Pancreas (tissue), 10 donors: ENCODE measurements around the gene EPS8L2. TPM values are rescaled to one million over a fixed set of nuclear protein-coding genes. Genes with fewer than 3 reads are reported as not detected.

ENCODE experiments used
- ATAC-seq, 4 donors: fragments of 200-7000 bp; cut with Tn5 transposase; one replicate each; pipeline versions ENCODE4 v1.8.0 to v1.9.1; 2020; ENCODE audit warnings: mild to moderate bottlenecking in 4 of 4, moderate library complexity in 4 of 4
- DNase-seq, 6 donors: peaks; one replicate each; pipeline ENCODE4 v3.0.0-alpha.2; 2020
- FAIRE-seq: peaks from 2 replicates; lab custom pipeline; 2012; peaks lifted over from hg19 to GRCh38; lab: Jason Lieb, UNC
- H3K27ac ChIP-seq, 4 donors: fragments of 200-600 bp; sonication (generic); 1 replicate in 3 of 4; 2 replicates in 1 of 4; pipeline versions ENCODE4 v1.5.0 to v1.8.0; 2020
- H3K27me3 ChIP-seq, 4 donors: fragments of 200-600 bp; one replicate each; pipeline ENCODE4 v1.8.0; 2021
- H3K36me3 ChIP-seq, 3 donors: fragments of 200-600 bp; sonication (generic) in 1 of 3; one replicate each; pipeline versions ENCODE4 v1.5.0 to v1.8.0; 2020 to 2021
- H3K4me1 ChIP-seq, 3 donors: fragments of 200-600 bp; one replicate each; pipeline ENCODE4 v1.8.0; 2021
- H3K4me3 ChIP-seq, 4 donors: fragments of 200-600 bp; sonication (generic) in 2 of 4; one replicate each; pipeline versions ENCODE4 v1.5.0 to v1.8.0; 2020 to 2021
- H3K9me3 ChIP-seq, 4 donors: fragments of 200-600 bp; one replicate each; pipeline ENCODE4 v1.8.0; 2021
- CTCF ChIP-seq, 4 donors: fragments of 200-600 bp; sonication (generic) in 3 of 4; IDR thresholded peaks; one replicate each; pipeline versions ENCODE4 v1.5.0 to v1.8.0; 2021; ENCODE audit warnings: antibody characterized with exemption in 4 of 4
- WGBS, 2 donors: extraction: QIAGEN DNeasy Blood & Tissue Kit; methylation state at CpG; one replicate each; pipeline ENCODE4 v1.1.7; 2013; 5-methylcytosine and 5-hydroxymethylcytosine counted together
- intact Hi-C, 3 donors: fragments of 100-400 bp; cut with DNase I; formaldehyde crosslinking; loops; one replicate each; pipeline versions ENCODE4 v1.11.1 to v1.14.2; 2022
- polyA plus RNA-seq, 2 donors: library from polyadenylated mRNA; stranded (reverse); fragments of 200-250 nt; gene quantifications; one replicate each; pipeline ENCODE4 v1.2.3, GENCODE V29; 2013
- total RNA-seq, 6 donors: library from RNA; stranded (reverse); fragmentation: NEBNext Ultra II Directional in 4 of 6; extraction: Animal tissue kit (Norgen Biotek cat#: 25700) in 4 of 6; gene quantifications; one replicate each; pipeline versions ENCODE4 v1.2.1 to v1.2.4, GENCODE V29; 2021 to 2023
- donor health status: healthy with polysubstance abuse.
- donor health status: DM: no; HTN: no; CAD: no; lungs with moderate emphysema.
- donor health status: DM: no; HTN: no; CAD: no.
- donor health status: control.
- donor health status: control.
- donor health status: Bipolar disorder and iron deficiency.
- donor health status: DM: yes; HTN: yes; CAD: no.
- donor health status: DM: no; HTN: no; CAD: no.
- donor health status: DM: no; HTN: no; CAD: no.
- donor health status: DM: yes; HTN: yes; CAD: no.

The EPS8L2 gene
- total and polyA plus RNA-seq, 8 donors: 58.1 to 286 (median 93.3) TPM

DNA sequence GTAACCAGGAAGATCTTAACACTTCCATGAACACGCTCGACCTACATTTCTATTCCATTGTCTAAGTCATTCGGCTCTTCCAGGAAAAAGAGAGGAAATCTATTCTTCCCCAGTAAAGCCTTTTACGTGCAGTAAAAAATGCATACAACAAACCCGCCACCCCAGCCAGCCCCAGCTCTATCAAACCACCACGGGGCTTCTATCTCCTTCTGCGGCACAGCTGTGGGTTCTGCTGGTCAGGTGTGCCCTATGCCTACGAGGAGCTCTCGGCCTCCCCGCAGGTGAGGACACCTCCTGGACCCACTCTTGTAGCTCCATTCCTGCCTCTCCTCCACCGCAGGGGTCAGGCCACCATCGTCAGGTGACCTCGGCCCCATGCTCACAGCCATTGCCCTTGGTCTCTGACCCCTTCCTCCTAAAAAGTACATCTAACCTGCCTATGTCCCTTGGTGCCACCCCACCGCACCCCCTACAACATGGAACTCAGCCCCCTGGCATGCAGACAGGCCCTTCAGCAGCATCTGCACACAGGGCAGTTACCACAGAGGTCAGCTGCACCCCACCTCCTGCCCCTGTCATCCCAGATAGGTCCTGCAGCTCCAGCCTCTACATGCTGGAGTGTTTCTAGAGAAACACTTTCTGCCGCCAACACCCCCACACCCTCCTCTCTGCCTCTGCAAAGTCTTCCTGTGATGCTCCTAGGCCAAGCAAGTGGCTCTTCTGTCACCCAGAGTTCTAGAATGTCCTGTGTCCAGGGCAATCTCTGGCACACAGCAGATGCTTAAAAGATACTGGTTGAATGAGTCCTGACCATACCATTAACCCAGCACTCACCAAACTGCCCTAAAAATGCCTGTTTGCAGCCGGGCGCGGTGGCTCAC, 14.1 kb upstream of the EPS8L2 start:
- Histone ChIP-seq H3K27me3 (no peaks in the 10 kb centered on the region), H3K36me3 (peaks cover 0 to 12% (median 0%) of the 10 kb centered on the region in 3 donors), H3K27ac (no peak overlapping the region), H3K4me1 (peaks cover under 1 to 13% (median 7%) of the 10 kb centered on the region in 3 donors), H3K9me3 (no peaks in the 10 kb centered on the region), H3K4me3 (no peak overlapping the region)
- no peak for TF ChIP-seq CTCF (IDR thresholded peaks at IDR 0.05)
- ATAC-seq: no peak
- FAIRE-seq: no peak
- 93 to 95% methylated on average over 18 of the region's 18 CpGs for WGBS, 2 donors
- intact Hi-C loops: no loop called here
- DNase-seq: no peak

DNA sequence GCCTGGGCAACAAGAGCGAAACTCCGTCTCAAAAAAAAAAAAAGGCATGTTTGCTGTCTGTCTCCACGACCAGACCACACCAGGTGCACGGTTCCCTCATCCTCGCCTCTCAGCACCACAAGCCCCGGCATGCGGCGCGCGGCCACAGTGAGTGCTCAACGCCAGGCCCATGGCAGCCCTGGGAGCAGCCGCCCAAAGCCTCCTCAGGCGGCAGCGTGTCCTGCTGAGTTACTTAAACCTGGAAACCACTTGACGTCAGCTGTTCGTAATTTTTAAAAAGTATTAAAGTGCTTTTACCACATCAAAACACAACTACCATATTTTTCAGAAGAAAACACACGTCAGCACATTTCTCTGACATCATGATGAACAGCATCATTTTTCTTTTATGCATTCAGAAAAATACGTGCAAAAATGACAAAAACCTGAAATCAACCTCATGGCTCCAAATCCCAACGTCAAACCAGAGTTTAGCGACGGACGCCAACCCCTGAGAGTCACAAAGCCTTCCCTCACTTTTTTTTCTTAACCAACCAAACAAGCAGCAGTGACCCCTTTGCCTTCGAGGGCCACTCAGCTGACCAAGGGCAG, 13.1 kb upstream of the EPS8L2 start:
- intact Hi-C loops: no loop called here
- peak in 2 of 6 donors; percentile 68 to 83 for DNase-seq
- TF ChIP-seq CTCF (IDR thresholded peaks at IDR 0.05): no peak
- 76 to 91% methylated on average over 23 of the region's 23 CpGs for WGBS, 2 donors
- H3K9me3 ChIP-seq: no peaks in the 10 kb centered on the region
- H3K4me3 ChIP-seq: no peak overlapping the region
- ATAC-seq: no peak
- FAIRE-seq: no peak
- peak overlapping the region in 1 of 4 donors; percentile 27 for H3K27ac ChIP-seq
- H3K27me3 ChIP-seq: no peaks in the 10 kb centered on the region
- peaks cover 0 to 4% (median 0%) of the 10 kb centered on the region in 3 donors for H3K36me3 ChIP-seq
- H3K4me1 ChIP-seq: peaks cover 6 to 17% (median 7%) of the 10 kb centered on the region in 3 donors

- Histone ChIP-seq H3K9me3 (no peaks in the 10 kb centered on the region), H3K27me3 (no peaks in the 10 kb centered on the region), H3K4me1 (peaks cover 6 to 22% (median 7%) of the 10 kb centered on the region in 3 donors), H3K27ac (peak overlapping the region in 2 of 4 donors; percentile 8 to 27), H3K36me3 (no peaks in the 10 kb centered on the region), H3K4me3 (peak overlapping the region in 1 of 4 donors; percentile 100)
- FAIRE-seq: no peak
- 77 to 78% methylated on average over 13 of the region's 13 CpGs for WGBS, 2 donors
- no peak for ATAC-seq
- TF ChIP-seq CTCF (IDR thresholded peaks at IDR 0.05): no peak
- intact Hi-C loops: no loop called here
- DNase-seq: no peak
Measured at GRCh38 chr11:693415-693831, 12.6 kb upstream of the EPS8L2 start.

DNA sequence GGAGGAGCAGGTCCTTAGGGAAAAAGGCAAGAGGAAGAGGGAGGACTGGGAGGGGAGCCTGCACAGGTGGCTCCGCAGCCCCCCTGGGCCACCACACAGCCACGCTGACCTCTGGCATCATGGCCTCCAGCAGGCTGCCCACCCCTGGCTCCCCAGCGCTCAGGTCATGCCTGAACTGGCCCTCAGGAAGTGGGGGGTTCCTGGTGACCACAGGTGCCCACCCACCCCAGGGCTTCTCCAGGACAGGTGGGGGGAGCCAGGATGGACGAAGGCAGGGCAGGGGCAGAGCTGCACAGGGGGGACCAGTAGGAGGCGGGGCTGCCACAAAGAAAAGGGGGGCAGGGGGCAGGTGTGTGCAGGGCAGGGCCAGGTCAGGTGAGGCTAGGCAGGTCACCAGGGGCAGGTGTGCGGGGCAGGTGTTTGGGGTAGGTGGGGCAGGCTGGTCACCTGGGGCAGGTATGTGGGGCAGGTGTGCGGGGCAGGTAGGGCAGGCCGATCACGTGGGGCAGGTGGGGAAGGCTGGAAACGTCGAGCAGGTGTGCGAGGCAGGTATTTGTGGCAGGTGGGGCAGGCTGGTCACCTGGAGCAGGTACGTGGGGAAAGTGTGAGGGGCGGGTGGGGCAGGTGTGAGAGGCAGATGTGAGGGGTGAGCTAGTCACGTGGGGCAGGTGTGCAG, 12.0 kb upstream of the EPS8L2 start:
- ATAC-seq: no peak
- intact Hi-C loops: no loop called here
- no peaks in the 10 kb centered on the region for H3K9me3 ChIP-seq
- 59 to 60% methylated on average over 14 to 15 of the region's 15 CpGs for WGBS, 2 donors
- no peaks in the 10 kb centered on the region for H3K36me3 ChIP-seq
- DNase-seq: peak in 5 of 6 donors; percentile 57 to 90 (median 72)
- H3K27me3 ChIP-seq: no peaks in the 10 kb centered on the region
- H3K4me3 ChIP-seq: peak overlapping the region in 2 of 4 donors; percentile 89 to 100
- H3K4me1 ChIP-seq: peaks cover 6 to 23% (median 7%) of the 10 kb centered on the region in 3 donors
- no peak for TF ChIP-seq CTCF (IDR thresholded peaks at IDR 0.05)
- no peak for FAIRE-seq
- H3K27ac ChIP-seq: peak overlapping the region in 2 of 4 donors; percentile 8 to 100
